ENCODE measurements around the gene CPLX3.

DNA sequence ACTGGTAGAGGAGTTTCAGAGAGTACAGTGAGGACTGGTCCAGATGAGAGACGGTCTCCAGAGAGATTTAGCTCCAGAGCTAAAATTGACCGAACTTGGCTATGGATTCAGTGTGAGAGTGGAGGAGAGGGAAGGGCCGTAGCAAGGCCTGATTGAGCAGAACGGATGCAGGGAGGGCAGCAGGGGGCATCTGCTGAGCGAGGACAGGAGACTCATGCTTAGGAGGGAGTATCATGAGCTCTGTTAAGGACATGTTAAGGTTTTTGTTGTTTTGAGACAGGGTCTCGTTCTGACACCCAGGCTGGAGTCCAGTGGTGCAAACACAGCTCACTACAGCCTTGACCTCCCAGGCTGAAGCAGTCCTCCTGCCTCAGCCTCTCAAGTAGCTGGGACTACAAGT lies 21.5 kb upstream of the CPLX3 start:
- TF ChIP-seq EZH2 (IDR thresholded peaks at IDR 0.05; ENCODE audit: borderline replicate concordance, low read length) = no peak
- TF ChIP-seq, protein P1, sequence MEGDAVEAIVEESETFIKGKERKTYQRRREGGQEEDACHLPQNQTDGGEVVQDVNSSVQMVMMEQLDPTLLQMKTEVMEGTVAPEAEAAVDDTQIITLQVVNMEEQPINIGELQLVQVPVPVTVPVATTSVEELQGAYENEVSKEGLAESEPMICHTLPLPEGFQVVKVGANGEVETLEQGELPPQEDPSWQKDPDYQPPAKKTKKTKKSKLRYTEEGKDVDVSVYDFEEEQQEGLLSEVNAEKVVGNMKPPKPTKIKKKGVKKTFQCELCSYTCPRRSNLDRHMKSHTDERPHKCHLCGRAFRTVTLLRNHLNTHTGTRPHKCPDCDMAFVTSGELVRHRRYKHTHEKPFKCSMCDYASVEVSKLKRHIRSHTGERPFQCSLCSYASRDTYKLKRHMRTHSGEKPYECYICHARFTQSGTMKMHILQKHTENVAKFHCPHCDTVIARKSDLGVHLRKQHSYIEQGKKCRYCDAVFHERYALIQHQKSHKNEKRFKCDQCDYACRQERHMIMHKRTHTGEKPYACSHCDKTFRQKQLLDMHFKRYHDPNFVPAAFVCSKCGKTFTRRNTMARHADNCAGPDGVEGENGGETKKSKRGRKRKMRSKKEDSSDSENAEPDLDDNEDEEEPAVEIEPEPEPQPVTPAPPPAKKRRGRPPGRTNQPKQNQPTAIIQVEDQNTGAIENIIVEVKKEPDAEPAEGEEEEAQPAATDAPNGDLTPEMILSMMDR (IDR thresholded peaks at IDR 0.05; ENCODE audit: low read length) = no peak

All from OCI-LY1 (cell line).